ENCODE measurements around the gene BNIP5.
"Not testable (repeated sequence)": the region's sequence is repeated elsewhere in the genome, so short reads cannot be mapped to it uniquely, and the experiment has no call there.

BNIP5 gene

DNA sequence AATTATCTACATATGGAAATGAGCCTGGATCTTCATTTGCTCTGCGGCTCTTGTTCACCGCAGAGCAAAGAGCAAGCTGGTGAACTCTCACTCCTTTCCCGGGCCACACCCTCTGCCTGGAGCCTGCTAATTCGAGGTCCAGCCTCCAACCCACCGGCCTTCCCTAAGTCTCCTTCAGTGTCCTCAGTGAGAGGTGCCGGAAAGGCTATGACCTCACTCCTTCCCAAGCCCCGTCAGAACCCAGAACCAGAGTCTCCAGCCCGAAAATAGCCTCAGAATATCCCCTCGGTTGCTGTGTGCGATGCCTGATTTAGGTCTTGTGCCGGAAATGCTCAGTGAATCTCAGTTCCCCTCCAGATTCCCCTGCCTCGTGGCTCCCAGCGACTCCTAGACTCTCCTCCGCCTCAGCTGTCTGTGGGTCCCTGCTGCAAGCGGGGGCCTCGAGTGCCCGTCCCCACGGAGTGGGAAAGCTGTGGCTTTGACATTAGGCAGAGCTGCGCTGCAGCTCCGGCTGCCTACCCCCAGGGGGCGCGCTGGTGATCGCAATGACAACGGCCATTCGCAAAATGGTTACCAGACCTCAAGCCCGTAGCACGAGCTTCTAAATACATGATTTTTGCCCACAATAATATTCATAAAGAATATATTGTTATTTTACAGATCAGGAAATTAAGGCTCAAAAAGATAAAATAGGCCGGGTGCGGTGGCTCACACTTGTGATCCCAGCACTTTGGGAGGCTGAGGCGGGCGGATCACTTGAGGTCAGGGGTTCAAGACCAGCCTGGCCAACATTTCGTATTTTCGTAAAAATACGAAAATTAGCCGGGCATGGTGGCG is 4.1 kb upstream of the BNIP5 start:
- no peak for DNase-seq

DNA sequence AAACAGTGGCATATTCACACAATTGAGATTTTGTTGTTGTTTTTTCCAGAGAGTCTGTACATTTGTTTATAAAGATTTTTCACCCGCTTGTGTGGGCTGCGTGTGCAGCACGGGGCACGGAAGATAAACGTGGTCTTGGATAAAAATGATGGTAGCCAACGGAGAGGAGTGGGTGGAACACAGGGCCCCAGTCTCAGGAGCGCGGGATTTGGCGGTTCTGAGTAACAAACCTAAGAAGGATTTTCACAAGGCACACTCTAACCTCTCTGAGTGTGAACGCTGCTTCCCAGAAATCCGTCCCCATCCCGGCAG is 3.6 kb upstream of the BNIP5 start:
- no peak for DNase-seq

DNA sequence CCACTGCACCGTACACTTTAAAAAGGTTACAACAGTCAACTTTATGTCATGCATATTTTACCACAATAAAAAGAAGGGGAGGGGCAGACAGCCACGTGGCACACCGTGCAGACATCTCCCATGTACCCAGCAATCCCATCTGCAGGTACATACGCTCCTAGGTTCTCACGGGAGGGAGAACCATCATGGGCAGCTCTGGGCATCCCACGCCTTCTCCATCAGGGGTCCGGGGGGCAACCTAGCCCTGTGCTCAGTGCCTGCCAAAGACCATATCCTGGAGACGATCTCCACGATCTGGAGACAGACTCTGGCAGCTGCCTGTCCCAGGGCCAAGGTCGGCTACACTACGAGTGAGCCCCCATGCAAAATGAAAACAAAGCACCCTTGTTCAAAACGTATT is 2.5 kb upstream of the BNIP5 start:
- DNase-seq = no peak

DNA sequence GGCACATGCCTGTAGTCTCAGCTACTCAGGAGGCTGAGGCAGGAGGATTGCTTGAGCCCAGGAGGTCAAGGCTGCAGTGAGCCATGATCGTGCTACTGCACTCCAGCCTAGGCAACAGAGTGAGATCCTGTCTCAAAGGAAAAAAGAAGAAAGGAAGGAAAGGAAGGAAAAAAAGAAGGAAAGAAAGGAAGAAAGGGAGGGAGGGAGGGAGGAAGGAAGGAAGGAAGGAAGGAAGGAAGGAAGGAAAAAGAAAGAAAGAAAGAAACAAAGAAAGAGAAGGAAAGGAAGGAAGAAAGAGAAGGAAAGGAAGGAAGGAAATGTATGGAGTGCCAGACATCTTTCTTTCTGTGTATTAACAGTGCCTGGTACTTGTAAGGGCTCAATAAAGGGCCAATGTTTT is 1.5 kb upstream of the BNIP5 start:
- DNase-seq = not testable (repeated sequence)

DNA sequence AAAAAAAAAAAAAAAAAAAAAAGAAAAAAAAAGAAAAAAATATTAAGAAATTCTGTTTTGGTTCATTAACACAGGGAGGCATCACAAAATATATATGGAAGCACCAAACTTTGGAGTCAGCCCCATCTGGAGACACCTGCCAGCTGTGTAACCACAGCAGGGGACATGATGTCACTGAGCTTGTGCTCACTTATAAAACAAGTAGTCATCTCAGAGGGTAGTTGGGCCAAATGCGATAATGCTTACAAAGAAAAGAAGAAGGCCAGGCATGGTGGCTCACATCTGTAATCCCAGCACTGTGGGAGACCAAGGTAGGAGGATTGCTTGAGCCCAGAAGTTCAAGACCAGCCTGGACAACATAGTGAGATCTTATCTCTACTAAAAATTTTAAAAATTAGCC is 1.1 kb upstream of the BNIP5 start:
- no peak for DNase-seq

DNA sequence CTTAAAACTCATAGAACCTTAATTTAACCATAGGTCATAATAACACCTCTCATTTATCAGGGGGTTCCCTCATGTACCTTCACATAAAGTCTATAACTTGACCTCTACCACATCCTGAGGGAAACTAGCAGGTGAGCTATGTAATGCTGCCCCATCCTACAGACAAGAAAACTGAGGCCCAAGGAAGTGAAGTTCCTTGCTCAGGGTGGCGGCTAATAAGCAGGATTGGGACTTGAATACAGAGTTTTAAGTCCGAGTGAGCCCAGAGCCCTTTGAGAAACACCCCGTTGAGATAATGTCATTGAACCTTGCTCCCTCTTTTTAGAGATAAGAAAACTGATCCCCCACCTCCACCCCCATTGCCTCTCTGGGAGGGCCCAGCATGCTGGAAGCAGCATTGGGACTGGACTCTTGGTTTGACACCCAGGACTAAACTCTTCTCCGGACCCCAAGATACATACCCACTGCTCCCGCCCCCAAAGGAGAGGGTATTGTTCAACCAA is 429 bp downstream of the BNIP5 start:
- DNase-seq = no peak

DNA sequence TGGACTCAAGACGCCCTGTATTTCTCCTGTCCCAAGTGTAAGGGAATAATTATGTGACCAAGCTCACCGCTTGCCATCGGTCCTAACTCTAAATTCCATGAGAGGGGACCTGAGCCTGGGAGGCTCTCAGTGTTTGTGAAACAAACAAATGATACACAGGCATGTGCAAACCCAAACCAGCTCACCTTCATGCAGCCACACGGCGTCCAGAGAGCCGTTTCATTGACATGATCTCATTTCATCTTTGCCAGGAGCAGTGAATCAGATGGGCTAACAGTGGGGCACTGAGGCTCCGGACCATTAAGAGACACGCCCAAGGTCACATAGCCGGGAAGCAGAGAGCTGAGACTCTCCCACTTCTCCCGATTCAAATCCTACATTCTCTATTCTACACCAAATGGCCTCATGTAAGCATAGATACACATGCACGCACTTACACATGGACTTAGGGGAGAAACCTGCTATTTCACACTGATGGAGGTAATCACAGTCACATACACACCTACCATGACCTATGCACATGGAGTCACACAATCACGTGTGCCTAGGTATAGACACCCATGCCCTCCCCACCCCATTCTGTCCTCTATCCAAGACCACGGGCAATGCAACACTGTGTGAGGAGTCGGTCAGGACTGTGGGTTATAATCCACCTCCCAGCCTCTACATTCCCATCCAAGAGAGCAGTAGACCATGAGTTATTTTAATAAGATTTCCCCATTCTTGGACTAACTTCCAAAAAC is 1.1 kb downstream of the BNIP5 start:
- DNase-seq = no peak

DNA sequence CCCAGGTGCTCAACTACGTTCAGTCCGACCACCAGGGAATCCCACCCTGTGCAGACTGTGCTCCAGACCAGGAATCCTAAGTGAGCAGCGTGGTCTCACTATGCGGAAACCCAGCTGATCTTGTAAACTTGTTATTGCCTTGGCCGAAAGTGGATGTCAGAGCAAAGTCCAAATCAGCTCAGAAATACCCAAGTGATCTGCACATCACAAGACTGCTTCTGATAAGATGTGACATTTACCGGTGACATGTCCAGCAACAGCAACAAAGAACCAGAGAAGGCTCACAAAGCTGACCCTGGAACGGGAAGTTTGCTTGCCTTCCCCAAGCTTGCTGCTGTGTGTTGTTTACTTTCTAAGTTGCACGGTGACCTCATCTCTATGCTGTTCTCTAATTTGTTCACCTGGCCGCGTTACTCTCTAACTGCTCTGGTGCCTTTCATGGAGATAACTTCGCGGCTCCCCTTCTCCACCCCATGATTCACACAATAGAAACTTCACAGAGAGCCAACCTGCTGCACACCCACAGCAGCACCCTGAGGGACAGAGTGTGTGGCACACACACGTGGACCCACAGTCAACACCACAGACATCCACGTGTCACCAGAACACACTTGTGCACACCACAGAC is 1.7 kb downstream of the BNIP5 start:
- DNase-seq = no peak

DNA sequence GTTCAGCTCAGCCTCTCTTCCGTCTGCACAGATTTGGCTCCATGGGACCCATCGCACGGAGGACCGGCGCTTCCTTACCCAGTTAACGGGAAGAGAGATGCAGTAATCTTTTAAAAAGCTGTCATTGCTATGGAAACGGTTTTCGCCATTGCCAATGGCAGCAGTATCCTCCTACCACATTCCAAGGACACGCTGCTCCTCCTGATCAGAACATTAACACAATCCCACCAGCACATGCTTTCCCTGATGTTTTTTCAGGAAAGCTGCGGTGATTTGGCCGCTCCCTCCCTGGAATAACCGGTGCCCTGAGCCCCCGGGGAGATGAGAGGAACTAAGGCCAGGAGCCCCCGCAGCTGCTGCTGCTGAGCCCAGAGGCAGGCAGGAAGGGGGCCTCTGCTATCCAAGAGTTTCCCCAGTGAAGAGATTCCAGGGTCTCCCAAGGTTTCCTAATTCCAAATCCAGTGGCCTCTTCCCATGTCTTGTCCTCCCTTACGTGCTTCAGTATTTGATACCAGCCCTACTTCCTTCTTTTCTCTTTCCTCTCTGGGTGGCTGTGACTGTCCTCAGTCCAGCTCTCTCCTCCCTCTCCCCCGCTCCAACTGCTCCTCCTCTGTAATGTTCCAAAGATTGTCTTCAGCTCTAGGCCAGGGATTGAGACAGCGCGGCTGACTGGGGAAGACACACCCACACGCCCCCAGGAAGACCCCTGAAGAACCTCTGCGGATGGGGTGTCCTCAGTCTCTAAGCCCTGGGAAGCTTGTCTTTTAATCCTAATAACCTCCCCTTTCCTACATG is 2.6 kb downstream of the BNIP5 start:
- no peak for DNase-seq

DNA sequence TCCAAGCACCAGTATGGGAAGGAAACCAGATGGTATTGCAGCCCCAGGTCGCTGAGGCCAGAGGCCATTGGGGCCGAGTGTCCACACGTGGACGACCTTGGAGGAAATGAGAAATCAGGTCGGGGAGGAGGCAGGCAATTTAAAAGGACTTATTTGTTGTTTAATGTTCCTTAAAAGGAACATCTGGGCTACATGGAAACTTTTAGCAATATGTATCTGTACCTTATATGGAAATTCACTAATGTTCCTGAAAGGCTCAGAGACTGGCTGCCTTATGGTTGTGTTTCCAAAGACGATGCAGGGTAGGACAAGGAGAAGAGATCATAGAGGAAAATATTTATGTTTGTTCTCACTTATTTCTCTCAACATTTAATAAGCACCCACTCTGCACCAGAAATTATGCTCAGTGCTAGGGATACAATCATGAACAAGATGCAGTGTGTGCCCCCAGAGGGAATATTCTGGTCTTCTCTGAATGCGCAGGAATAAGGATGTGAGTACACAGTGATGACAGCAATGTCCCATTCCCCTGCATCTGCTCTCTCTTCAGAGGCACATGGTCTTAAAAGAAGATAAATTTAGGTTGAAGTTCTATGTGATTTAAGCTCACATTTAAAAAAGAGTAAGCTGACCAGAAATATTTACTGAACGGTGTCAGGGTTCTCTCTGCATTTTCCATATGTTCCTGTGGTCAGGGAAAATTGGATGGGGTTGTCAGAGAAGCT is 3.4 kb downstream of the BNIP5 start:
- DNase-seq = no peak

DNA sequence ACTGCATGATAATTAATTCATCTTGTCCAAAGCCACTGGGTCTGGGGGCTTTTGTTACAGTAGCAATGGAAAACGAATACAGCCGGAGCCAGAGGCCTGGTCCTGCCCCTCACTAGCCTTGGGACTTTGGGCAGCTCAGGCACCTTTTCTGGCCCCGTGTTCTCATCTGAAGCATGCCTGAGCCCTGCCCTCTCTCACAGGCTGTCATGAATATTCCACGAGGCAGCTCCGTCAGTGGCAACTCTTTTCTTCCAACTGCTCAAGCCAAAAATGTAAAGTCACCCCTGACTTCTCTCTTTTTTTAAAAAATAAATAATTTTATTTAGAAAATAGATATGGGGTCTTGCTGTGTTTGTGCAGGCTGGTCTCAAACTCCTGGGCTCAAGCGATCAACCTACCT is 5.3 kb downstream of the BNIP5 start:
- no peak for DNase-seq

DNA sequence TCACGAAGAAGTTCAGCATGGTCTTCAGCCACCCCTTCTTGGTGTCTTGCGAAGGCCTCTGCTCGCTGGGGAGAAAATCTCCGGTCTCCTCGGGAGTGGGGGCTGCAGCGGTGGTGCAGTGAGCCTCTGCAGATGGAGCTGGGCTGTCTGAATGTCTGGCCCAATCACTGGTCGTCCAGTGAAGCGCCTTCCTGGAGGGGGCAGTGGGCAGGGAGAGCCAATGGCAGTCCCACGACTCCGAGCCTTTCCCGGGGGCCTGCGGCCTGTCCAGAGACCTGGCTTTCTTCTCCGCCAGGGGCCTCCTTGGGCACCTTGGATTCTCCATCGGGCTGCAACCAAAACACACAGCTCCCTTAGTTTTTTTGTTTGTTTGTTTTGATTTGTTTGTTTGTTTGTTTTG is 6.3 kb downstream of the BNIP5 start:
- DNase-seq = no peak

DNA sequence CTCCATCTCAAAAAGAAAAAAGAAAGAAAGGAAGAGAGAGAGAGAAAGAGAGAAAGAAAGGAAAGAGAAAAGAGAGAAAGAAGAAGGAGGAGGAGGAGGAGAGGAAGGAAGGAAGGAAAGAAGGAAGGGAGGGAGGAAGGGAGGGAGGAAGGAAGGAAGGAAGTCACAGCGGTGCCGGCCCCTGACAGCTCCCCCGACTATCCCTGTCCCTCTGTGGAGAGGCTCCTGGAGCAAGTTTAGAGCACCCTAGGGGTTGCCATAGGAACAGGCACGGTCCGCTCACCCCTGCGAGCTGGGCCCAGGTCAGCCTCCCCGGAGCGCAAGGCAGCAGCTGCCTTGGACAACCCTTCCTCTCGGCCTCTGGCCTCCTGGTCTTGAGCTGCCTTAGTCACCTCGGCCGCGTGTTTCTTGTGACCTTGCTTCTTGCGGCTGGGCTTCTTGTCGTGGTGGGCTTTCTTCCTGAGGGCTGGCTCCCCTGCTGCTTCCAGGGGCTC is 6.8 kb downstream of the BNIP5 start:
- no peak for DNase-seq

DNA sequence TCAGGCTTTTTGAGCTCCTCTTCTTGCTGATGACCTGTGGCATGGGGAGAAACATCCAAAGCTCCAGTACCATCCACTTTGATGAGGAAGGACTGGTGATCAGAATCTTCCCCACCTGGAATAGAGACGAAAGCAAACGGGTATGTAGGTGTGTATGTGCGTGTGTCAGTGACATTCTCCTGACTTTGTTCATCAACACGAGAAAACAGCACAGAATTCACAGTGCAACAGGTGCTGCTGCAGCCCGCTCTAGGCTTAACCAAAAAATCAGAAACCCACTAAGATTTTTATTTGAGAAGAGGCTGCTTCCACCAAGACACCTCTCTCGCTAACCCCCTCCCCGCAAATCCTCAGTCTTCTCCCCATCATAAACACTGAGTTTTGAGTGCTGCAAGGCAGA is 8.1 kb downstream of the BNIP5 start:
- no peak for DNase-seq

DNA sequence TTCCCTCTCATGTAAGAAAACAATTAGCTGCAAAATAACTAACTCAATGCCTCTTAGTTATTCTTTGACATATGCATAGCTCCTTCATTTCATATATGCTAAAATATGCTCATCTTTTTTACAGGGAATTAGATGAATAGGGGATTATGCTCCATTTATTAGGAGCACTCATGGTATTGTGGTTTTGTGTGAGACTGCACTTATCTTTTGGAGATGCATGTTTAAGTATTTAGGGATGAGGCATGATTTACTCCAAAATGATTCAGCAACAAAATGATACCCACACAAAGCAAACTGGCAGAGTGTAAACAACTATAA is 8.8 kb downstream of the BNIP5 start:
- DNase-seq = no peak

DNA sequence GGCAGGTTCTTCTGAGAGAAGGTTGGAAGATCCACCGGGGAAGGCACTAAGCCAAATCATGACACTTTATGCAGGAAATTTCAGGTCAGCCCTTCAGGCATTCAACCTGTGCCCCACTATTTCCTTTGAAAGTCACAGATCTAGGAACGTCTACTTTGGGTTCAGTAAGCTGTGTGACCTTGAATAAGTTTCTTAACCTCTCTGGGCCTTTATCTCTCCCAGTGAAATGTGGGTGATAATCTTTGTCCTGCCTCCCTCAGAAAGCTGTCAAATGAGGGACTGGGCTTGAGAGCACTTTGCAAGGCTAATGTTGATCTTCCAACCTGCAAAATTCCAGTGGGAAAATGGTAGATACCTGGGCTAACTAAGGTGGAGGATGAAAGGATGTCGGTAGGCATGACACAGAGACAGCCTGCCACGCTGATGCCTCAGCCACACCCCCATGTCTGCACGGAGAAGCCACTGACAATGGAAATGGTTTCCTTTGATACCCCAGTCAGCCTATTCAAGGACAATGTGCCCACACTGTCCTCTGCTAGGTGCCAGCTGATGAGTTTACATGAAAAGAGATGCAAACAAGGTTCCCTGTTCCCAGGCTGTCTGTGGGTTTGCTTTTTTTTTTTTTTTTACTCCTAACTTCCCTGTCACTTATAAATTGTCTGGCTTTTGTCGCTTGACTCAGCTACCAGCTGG is 9.3 kb downstream of the BNIP5 start:
- DNase-seq = no peak

DNA sequence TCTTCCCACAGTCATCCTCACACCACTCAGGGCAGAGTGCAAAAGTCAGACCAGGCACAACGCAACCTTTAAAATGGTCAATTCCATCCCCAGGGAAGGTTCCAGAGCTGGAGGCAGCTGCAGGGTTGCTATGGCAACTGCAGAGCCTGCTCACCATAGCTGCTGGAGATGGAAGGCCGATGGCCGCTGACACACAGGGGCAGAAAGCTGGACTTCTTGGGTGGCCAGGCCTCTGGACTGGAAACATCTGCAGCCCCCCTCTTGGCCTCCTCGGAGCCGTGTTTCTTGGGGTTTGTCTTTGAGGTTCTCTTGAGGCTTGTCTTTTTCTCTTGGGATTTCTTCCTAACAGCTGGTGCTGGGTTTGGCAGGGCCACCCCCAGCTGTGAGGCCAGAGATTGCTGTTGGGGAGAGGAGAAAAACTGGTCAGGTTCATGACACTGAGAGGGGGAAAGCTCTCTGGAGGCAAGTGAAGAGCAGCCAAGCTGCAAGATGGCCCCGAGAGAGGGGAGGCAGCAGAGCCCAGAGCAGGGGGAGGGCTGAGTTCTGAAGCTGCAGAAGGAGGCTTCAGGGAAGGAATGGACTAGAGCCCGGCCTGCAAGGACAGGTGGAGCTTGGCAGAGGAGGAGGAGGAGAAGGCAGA is 10.2 kb downstream of the BNIP5 start:
- no peak for DNase-seq

DNA sequence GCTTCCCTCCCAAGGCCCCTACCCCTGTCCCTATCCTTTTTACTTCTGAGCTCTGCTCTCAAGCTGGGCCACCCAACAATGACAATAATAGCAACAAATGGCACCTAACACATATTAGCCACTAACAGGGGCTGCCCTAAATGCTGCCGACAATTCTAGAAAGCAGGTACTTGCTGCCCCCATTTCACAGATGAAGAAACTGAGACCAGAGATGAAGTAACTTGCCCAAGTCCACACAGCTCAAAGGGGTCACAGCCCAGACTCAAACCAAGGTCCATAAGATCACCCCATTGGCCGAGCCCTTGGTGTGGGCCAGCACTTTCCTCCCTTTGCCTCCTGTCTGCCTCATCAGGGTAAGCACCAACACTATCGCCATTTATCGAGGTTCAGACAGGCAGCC is 12.0 kb downstream of the BNIP5 start:
- no peak for DNase-seq

DNA sequence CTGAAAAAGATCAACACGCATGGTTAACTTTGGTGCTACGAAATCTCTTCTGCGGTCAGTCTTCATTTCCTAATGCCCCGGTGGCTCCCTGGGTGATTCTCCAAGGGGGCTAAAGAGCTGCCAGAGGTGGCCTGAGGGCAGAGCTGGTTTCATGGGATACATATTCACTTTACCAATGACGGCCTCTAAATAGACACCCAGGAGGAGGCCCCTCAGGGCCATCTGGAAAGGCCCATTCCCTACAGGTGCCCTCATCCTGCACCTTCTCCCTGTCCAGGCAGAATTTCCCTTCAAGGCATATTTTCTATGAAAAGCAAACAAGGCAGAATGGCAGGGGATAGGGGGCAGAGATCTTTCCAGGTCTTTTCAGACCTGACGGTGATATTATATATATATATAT is 12.5 kb downstream of the BNIP5 start:
- DNase-seq = no peak

DNA sequence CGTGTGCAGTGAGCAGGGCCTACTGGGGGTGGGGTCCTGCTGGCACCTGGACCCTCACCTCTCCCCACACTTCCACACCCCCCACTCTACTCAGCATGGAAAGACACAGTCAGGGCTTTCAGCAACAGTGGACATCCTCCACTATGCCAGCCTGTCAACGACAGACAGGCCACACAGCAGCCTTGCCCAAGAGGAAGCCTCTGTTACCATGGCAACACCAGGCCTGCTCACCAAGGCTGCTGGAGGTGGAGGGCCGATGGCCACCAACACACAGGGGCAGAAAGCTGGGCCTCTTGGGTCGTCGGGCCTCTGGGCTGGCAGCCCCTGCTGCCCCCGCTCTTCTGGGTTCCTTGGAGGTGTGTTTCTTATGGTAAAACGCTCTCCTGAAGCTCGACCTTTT is 13.6 kb downstream of the BNIP5 start:
- no peak for DNase-seq

DNA sequence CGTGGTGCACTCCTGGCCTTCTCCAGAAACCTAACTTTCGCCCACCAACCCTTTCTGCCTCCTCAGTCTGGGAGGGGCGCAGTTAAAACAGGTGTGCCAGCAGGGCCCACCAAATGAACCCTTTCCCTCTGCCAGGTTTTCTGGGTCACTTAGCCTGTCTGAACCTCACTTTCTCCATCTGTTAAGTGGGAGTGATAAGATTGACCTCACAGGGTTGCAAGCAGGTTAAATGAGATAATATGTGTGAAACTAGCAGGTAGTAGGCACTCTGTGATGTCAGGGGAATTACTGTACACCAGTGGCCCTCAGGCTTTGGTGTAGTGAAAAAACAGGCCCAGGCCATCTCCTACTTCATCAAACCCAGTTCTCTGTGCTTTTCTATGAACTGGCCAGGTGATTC is 14.1 kb downstream of the BNIP5 start:
- no peak for DNase-seq

Data from NK-92 treated with Interleukin-12 subunit alpha and Interleukin-12 subunit beta, amount 100 ng/mL, for 24 hours (cell line).